Karpas-422 (cell line): Measurements from ENCODE around the gene ZNF827. TPM values are rescaled to one million over a fixed set of nuclear protein-coding genes. Genes with fewer than 3 reads are reported as not detected.

Source experiments
- DNase-seq: peaks from one replicate; pipeline ENCODE4 v3.0.0-alpha.2; 2015
- H2AFZ ChIP-seq: fragments of 200-600 bp; sonication (generic); 2 replicates; pipeline ENCODE4 v1.6.1; 2014; ENCODE audit warnings: antibody characterized with exemption, low read length, mixed read lengths
- H3K27ac ChIP-seq: fragments of 200-600 bp; sonication (generic); 2 replicates; pipeline ENCODE4 v1.5.1; 2014; ENCODE audit warnings: mild to moderate bottlenecking, low read length, moderate library complexity
- H3K27me3 ChIP-seq: fragments of 200-600 bp; sonication (generic); 2 replicates; pipeline ENCODE4 v1.6.1; 2014; ENCODE audit warnings: low read length, mixed read lengths
- H3K36me3 ChIP-seq: fragments of 200-600 bp; sonication (generic); 2 replicates; pipeline ENCODE4 v1.6.1; 2014; ENCODE audit warnings: low read length, mixed read lengths; ENCODE audit not compliant: insufficient read depth
- H3K4me1 ChIP-seq: fragments of 200-600 bp; sonication (generic); 2 replicates; pipeline ENCODE4 v1.6.1; 2014; ENCODE audit warnings: mild to moderate bottlenecking, low read length, mixed read lengths
- H3K4me2 ChIP-seq: fragments of 200-600 bp; sonication (generic); 2 replicates; pipeline ENCODE4 v1.6.1; 2014; ENCODE audit warnings: low read length, low read depth, mild to moderate bottlenecking; ENCODE audit not compliant: poor library complexity, severe bottlenecking
- H3K4me3 ChIP-seq: fragments of 200-600 bp; sonication (generic); 2 replicates; pipeline ENCODE4 v1.5.1; 2014; ENCODE audit warnings: mild to moderate bottlenecking, antibody characterized with exemption, low read length, mixed read lengths
- H3K79me2 ChIP-seq: fragments of 200-600 bp; sonication (generic); 2 replicates; pipeline ENCODE4 v1.6.1; 2014; ENCODE audit warnings: mild to moderate bottlenecking, low read length, mixed read lengths
- H3K9ac ChIP-seq: fragments of 200-600 bp; sonication (generic); 2 replicates; pipeline ENCODE4 v1.6.0; 2014; ENCODE audit warnings: low read length
- H3K9me2 ChIP-seq: fragments of 200-600 bp; sonication (generic), shearing (Covaris generic); replicated peaks from 2 replicates; pipeline ENCODE4 v1.6.0; 2014; ENCODE audit warnings: mild to moderate bottlenecking, low read length, moderate library complexity; ENCODE audit not compliant: insufficient read depth
- H3K9me3 ChIP-seq: fragments of 300-700, 200-600 bp; sonication (generic); 2 replicates; pipeline ENCODE4 v1.6.1; 2014; ENCODE audit warnings: low read length, mixed read lengths
- H4K20me1 ChIP-seq: fragments of 200-600 bp; sonication (generic); 2 replicates; pipeline ENCODE4 v1.6.1; 2014; ENCODE audit warnings: mild to moderate bottlenecking, antibody characterized with exemption, low read length, low read depth; ENCODE audit not compliant: insufficient read depth
- total RNA-seq: library from RNA; depleted of rRNA; stranded (reverse); fragments of >200 nt; shearing (Covaris generic); gene quantifications from 2 replicates; pipeline ENCODE4 v1.2.3, GENCODE V29; 2014; ENCODE audit warnings: low replicate concordance

ZNF827 gene
- total RNA-seq, 1 experiment from 2014 or later = 70.4 TPM

DNA sequence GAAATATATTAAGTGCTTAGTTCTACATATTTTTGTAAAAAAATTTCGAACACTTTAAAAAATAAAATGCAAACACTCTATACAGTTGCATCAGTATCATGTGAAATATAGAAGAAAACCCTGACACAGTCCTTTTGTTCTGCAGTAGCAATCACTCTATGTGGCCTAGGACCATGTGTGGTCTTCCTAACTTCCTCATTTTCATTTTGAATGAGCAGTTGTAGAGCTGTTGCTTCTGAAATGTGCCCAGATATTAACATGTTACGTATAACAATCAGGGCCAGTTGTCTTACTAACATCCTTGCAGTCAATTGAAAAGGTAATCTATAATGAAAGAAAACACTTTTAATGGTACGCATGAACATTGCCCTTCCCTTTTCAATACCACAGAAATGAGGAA, 107.9 kb downstream of the ZNF827 start:
- H4K20me1 ChIP-seq = no peaks in the 10 kb centered on the region
- peak; percentile 65 for DNase-seq
- H3K4me1 ChIP-seq = peaks cover 17% of the 10 kb centered on the region
- no peak overlapping the region for H3K4me3 ChIP-seq
- H3K27ac ChIP-seq = no peak overlapping the region; the same call in 1 of the 2 replicates
- no peaks in the 10 kb centered on the region for H3K9me3 ChIP-seq
- no peaks in the 10 kb centered on the region for H3K9me2 ChIP-seq
- H3K36me3 ChIP-seq = peaks cover 9% of the 10 kb centered on the region; the same call in 1 of the 2 replicates
- H3K9ac ChIP-seq = no peak overlapping the region
- peaks cover 10% of the 10 kb centered on the region; the same call in 1 of the 2 replicates for H3K79me2 ChIP-seq
- no peak overlapping the region for H3K4me2 ChIP-seq
- H2AFZ ChIP-seq = no peak overlapping the region
- no peaks in the 10 kb centered on the region for H3K27me3 ChIP-seq

DNA sequence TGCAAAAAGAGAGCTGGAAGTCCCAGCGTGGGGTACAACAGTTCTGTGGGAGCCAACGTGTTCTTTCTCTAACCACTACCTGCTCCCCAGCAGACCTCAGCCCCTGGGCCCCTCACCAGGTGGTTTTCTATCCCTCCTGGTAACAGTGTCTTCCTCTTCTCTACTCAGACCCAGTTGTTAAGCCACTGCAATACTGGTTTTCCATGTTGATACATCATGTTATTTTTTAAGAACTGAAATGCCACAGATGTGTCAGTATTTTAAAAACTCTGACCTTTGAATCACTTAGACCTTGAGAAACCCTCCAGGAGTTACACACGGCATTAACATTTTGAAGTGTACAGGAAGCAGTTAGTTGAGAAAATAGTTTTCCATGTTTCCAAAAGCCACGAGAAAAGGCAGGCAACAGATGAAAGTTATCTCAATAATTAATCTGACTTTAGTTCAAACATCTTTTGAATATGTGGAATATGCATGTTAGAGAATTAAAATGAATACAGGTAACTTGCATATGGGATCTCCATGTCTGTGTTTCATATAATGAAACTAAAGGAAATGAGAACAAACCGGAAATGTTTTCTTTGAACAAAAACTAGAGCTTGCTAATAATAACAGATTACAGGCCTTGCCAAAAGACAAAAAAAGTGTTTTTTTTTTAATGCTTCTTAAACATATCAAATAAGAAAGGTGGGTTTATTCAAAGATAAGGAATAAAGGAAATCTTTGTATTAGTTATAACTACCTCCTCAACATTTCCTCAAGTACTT, 108.8 kb downstream of the ZNF827 start:
- H3K79me2 ChIP-seq = peaks cover 10% of the 10 kb centered on the region; the same call in 1 of the 2 replicates
- no peaks in the 10 kb centered on the region for H4K20me1 ChIP-seq
- H3K9me3 ChIP-seq = no peaks in the 10 kb centered on the region
- H3K27ac ChIP-seq = peak overlapping the region; percentile 33
- H3K4me2 ChIP-seq = no peak overlapping the region
- H2AFZ ChIP-seq = no peak overlapping the region
- H3K9me2 ChIP-seq = no peaks in the 10 kb centered on the region
- no peak overlapping the region for H3K9ac ChIP-seq
- H3K27me3 ChIP-seq = no peaks in the 10 kb centered on the region
- DNase-seq = no peak
- H3K4me3 ChIP-seq = no peak overlapping the region
- H3K4me1 ChIP-seq = peaks cover 17% of the 10 kb centered on the region
- H3K36me3 ChIP-seq = peaks cover 9% of the 10 kb centered on the region; the same call in 1 of the 2 replicates

DNA sequence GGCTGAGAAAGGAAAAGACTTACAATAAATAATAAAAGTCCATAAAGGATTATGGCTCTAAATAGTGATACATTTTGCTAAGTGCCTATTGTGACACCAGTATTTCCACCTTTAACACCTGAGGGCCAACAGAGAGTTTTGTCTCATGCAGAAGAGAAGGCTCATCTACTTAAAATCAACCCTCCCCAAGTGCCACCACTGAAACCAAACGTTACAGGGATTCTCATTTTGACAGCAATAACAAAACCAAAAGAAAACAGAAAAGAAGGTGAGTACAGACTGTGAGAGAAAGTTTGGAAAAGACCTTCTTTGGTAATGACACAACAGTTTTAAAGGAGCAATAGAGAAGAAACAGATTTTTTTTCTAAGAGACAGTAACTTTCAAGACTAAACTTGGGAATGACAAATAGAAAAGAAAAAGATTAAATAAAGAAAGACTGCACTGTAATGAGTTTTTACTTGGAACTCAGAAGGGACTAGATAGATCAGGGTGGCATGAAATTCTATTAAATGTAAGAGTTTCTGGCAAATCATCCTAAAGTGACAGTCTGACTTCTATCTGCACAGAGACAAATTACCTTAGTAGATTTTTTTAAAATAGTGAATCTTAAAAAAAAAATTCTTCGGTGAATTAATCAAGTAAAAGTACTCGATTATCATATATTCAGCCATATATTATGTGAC, 109.7 kb downstream of the ZNF827 start:
- no peaks in the 10 kb centered on the region for H3K9me2 ChIP-seq
- H3K4me2 ChIP-seq = no peak overlapping the region
- no peak for DNase-seq
- H3K4me1 ChIP-seq = peaks cover 18% of the 10 kb centered on the region
- H3K9me3 ChIP-seq = no peaks in the 10 kb centered on the region
- peaks cover 17% of the 10 kb centered on the region for H3K79me2 ChIP-seq
- H3K27me3 ChIP-seq = no peaks in the 10 kb centered on the region
- H3K4me3 ChIP-seq = no peak overlapping the region
- H2AFZ ChIP-seq = no peak overlapping the region
- peaks cover 9% of the 10 kb centered on the region; the same call in 1 of the 2 replicates for H3K36me3 ChIP-seq
- H3K9ac ChIP-seq = no peak overlapping the region
- H3K27ac ChIP-seq = no peak overlapping the region
- H4K20me1 ChIP-seq = no peaks in the 10 kb centered on the region

DNA sequence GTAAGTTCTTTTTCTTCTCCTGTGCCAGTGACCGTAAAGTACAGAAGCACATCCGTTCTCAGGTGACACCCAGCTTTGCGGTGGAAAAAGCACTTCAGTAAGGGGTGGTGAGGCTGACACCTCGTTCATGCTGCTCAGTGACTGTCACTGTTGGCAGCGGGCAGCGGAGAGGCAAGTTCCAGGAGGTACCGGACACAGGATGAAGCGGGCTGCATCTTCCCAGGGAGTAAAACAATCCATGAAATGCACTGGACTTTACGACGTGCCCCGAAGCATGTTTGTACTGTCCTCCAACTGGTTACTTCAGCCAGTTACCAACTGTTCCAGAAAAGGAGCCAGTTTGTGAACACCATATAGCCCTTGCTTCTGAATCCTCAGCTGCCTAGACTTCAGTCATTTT, 110.7 kb downstream of the ZNF827 start:
- Histone ChIP-seq H3K79me2 (peaks cover 22% of the 10 kb centered on the region), H3K4me2 (no peak overlapping the region), H3K27ac (no peak overlapping the region), H3K9me2 (no peaks in the 10 kb centered on the region), H3K9ac (no peak overlapping the region), H3K4me3 (no peak overlapping the region), H4K20me1 (no peaks in the 10 kb centered on the region), H3K27me3 (no peaks in the 10 kb centered on the region), H3K4me1 (peaks cover 21% of the 10 kb centered on the region), H3K36me3 (peaks cover 10% of the 10 kb centered on the region; the same call in 1 of the 2 replicates), H3K9me3 (no peaks in the 10 kb centered on the region), H2AFZ (no peak overlapping the region)
- DNase-seq = no peak

DNA sequence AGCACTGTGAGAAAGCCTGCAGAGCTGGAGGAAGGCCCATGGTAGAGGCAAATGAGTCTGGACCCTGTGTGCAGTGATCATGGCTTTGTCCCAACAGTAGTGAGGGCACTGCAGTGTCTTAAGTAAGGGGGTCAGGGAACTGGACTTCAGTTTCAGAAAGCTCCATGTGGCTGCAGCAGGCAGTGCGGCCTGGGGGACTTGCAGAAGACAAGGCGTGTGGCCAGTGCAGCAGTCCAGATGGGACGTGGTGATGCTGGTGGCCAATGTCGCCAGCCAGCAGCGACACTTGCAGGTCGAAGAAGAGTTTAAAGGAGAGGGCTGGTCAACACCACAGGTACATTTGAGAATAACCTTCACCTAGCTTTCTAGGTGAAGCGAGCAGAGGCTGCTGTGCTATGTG, 113.4 kb downstream of the ZNF827 start:
- H3K9me3 ChIP-seq = no peaks in the 10 kb centered on the region
- no peak overlapping the region for H3K27ac ChIP-seq
- H3K4me2 ChIP-seq = no peak overlapping the region
- no peaks in the 10 kb centered on the region for H3K9me2 ChIP-seq
- no peaks in the 10 kb centered on the region for H4K20me1 ChIP-seq
- H3K4me1 ChIP-seq = peaks cover 9% of the 10 kb centered on the region
- no peak overlapping the region for H2AFZ ChIP-seq
- H3K4me3 ChIP-seq = no peak overlapping the region
- H3K9ac ChIP-seq = no peak overlapping the region
- H3K36me3 ChIP-seq = peaks cover 20% of the 10 kb centered on the region; the same call in 1 of the 2 replicates
- H3K27me3 ChIP-seq = no peaks in the 10 kb centered on the region
- peaks cover 27% of the 10 kb centered on the region for H3K79me2 ChIP-seq
- DNase-seq = no peak

DNA sequence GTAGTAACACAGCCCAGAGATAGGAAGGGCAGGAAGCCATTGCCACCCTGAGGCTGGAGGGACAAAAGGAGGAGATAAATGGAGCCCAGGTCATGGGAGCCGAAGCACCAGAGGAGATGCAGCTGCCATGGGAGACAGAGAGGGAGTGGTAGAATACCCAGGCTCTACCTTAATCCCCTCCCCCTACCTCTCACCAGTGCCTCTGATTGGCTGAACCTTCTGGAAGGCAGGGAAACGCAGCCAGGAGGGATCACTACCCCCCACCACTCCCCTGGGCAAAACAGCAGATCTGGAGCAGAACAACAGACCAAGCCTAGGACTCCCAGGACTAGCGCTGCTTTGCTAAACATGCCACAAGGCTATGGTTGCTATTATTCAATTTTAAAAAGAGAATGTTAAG, 114.2 kb downstream of the ZNF827 start:
- 0 out of 2 replicates have a peak, but pooled peaks cover 4% of the 10 kb centered on the region for H3K4me1 ChIP-seq
- no peak overlapping the region for H3K4me2 ChIP-seq
- H3K9me2 ChIP-seq = no peaks in the 10 kb centered on the region
- H3K36me3 ChIP-seq = peaks cover 20% of the 10 kb centered on the region; the same call in 1 of the 2 replicates
- no peak overlapping the region for H3K9ac ChIP-seq
- H3K27me3 ChIP-seq = no peaks in the 10 kb centered on the region
- H3K27ac ChIP-seq = no peak overlapping the region
- no peak overlapping the region for H2AFZ ChIP-seq
- peaks cover 29% of the 10 kb centered on the region for H3K79me2 ChIP-seq
- H3K9me3 ChIP-seq = no peaks in the 10 kb centered on the region
- DNase-seq = no peak
- H3K4me3 ChIP-seq = no peak overlapping the region
- no peaks in the 10 kb centered on the region for H4K20me1 ChIP-seq

DNA sequence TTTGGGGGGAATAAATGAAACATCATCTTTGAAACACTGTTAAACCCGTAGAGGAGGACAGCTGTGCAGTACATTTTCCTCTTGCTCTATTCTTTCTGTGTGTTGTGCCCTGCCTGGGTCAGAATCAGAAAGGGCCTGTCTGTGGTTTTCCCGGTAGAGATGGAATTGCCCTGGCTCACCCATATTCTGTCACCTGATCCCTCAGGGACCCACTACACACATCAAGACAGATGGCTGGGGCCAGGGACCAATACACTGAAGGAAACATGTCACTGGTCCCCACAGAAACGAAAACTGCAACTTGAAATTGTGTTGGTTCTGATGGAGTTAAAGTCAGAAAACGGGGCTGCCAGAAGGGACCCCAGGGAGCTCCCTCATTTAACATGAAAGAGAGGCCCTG, 114.9 kb downstream of the ZNF827 start:
- H3K4me1 ChIP-seq = 0 out of 2 replicates have a peak, but pooled peaks cover 4% of the 10 kb centered on the region
- H3K27ac ChIP-seq = no peak overlapping the region
- H3K4me2 ChIP-seq = no peak overlapping the region
- H3K36me3 ChIP-seq = peaks cover 20% of the 10 kb centered on the region; the same call in 1 of the 2 replicates
- no peak overlapping the region for H3K9ac ChIP-seq
- no peak overlapping the region for H3K4me3 ChIP-seq
- H2AFZ ChIP-seq = no peak overlapping the region
- no peaks in the 10 kb centered on the region for H4K20me1 ChIP-seq
- no peak for DNase-seq
- no peaks in the 10 kb centered on the region for H3K27me3 ChIP-seq
- H3K79me2 ChIP-seq = peaks cover 28% of the 10 kb centered on the region
- H3K9me3 ChIP-seq = no peaks in the 10 kb centered on the region
- H3K9me2 ChIP-seq = no peaks in the 10 kb centered on the region

DNA sequence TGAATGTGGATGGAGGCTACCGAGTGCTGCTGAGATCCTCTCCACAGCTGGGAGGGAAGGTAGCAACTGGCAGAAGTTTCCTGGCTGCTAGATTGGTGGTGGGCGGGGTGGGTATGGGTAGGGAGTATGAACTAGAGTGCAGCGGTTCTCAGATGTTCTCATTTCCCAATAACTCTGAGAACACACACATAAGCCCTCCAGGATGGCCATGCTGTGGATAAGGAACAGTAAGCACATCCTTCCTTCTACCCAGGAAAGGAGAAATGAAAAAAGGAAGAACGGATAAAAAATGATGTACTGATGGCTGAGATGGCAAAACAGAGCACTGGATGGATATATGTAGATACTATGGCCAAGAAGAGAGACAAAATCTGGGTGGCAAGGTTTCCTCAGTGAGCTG, 116.0 kb downstream of the ZNF827 start:
- no peaks in the 10 kb centered on the region for H3K9me2 ChIP-seq
- no peak overlapping the region for H3K4me2 ChIP-seq
- H3K36me3 ChIP-seq = peaks cover 17% of the 10 kb centered on the region; the same call in 1 of the 2 replicates
- H4K20me1 ChIP-seq = no peaks in the 10 kb centered on the region
- no peaks in the 10 kb centered on the region for H3K9me3 ChIP-seq
- no peak for DNase-seq
- no peak overlapping the region for H3K9ac ChIP-seq
- H3K4me1 ChIP-seq = 0 out of 2 replicates have a peak, but pooled peaks cover 4% of the 10 kb centered on the region
- no peak overlapping the region for H3K27ac ChIP-seq
- H2AFZ ChIP-seq = no peak overlapping the region
- no peaks in the 10 kb centered on the region for H3K27me3 ChIP-seq
- H3K79me2 ChIP-seq = peaks cover 25% of the 10 kb centered on the region
- no peak overlapping the region for H3K4me3 ChIP-seq
